ENCODE results near the gene PPM1M. TPM values are rescaled to one million over a fixed set of nuclear protein-coding genes. Genes with fewer than 3 reads are reported as not detected.

PPM1M gene
- total and polyA plus RNA-seq, 2 donors from 2014 or later: 23.2 to 32.5 TPM

- Histone ChIP-seq H3K27ac (ENCODE audit: low read depth in 2 of 2, low read length in 2 of 2) (no peak overlapping the region), H3K9ac (ENCODE audit: low read length in 3 of 3) (no peak overlapping the region), H3K9me3 (ENCODE audit: control insufficient read depth in 2 of 3, insufficient read depth in 1 of 3, low read length in 3 of 3) (no peaks in the 10 kb centered on the region), H3K27me3 (ENCODE audit: control insufficient read depth, insufficient read depth, low read length) (no peaks in the 10 kb centered on the region), H3K36me3 (ENCODE audit: control insufficient read depth in 2 of 3, insufficient read depth in 3 of 3, low read length in 3 of 3) (peaks cover 0 to 7% (median 4%) of the 10 kb centered on the region in 3 donors), H3K4me3 (ENCODE audit: low read length in 3 of 3) (peak overlapping the region in 1 of 3 donors; percentile 20), H3K4me1 (ENCODE audit: control insufficient read depth in 2 of 3, insufficient read depth in 2 of 3, low read depth in 1 of 3, low read length in 3 of 3) (peaks cover 0 to 7% (median 0%) of the 10 kb centered on the region in 3 donors)
- DNase-seq (no peak), FAIRE-seq (no peak)
- no peak for TF ChIP-seq CTCF (IDR thresholded peaks at IDR 0.05; ENCODE audit: borderline replicate concordance, extremely low read depth, insufficient read depth)
- intact Hi-C loops (cut with DNase I): no loop called here
These were observed 51.9 kb downstream of the PPM1M start for GRCh38 chr3:52297242-52298148.

GRCh38 chr3:52298149-52299098 is 52.9 kb downstream of the PPM1M start:
- Histone ChIP-seq H3K9ac (ENCODE audit: low read length in 3 of 3) (no peak overlapping the region), H3K36me3 (ENCODE audit: control insufficient read depth in 2 of 3, insufficient read depth in 3 of 3, low read length in 3 of 3) (peaks cover 0 to 3% (median 0%) of the 10 kb centered on the region in 3 donors), H3K9me3 (ENCODE audit: control insufficient read depth in 2 of 3, insufficient read depth in 1 of 3, low read length in 3 of 3) (no peaks in the 10 kb centered on the region), H3K27ac (ENCODE audit: low read depth in 2 of 2, low read length in 2 of 2) (no peak overlapping the region), H3K4me1 (ENCODE audit: control insufficient read depth in 2 of 3, insufficient read depth in 2 of 3, low read depth in 1 of 3, low read length in 3 of 3) (peaks cover 0 to 7% (median 0%) of the 10 kb centered on the region in 3 donors), H3K4me3 (ENCODE audit: low read length in 3 of 3) (peak overlapping the region in 1 of 3 donors; percentile 23), H3K27me3 (ENCODE audit: control insufficient read depth, insufficient read depth, low read length) (no peaks in the 10 kb centered on the region)
- intact Hi-C loops (cut with DNase I): no loop called here
- FAIRE-seq: no peak
- no peak for TF ChIP-seq CTCF (IDR thresholded peaks at IDR 0.05; ENCODE audit: borderline replicate concordance, extremely low read depth, insufficient read depth)
- DNase-seq: peak in 4 of 5 donors; percentile 76 to 92 (median 86)

- no peak for TF ChIP-seq CTCF (IDR thresholded peaks at IDR 0.05; ENCODE audit: borderline replicate concordance, extremely low read depth, insufficient read depth)
- DNase-seq (no peak), FAIRE-seq (no peak)
- Histone ChIP-seq H3K4me1 (ENCODE audit: control insufficient read depth in 2 of 3, insufficient read depth in 2 of 3, low read depth in 1 of 3, low read length in 3 of 3) (peaks cover 0 to 7% (median 0%) of the 10 kb centered on the region in 3 donors), H3K4me3 (ENCODE audit: low read length in 3 of 3) (no peak overlapping the region), H3K27ac (ENCODE audit: low read depth in 2 of 2, low read length in 2 of 2) (no peak overlapping the region), H3K36me3 (ENCODE audit: control insufficient read depth in 2 of 3, insufficient read depth in 3 of 3, low read length in 3 of 3) (no peaks in the 10 kb centered on the region), H3K9ac (ENCODE audit: low read length in 3 of 3) (no peak overlapping the region), H3K27me3 (ENCODE audit: control insufficient read depth, insufficient read depth, low read length) (no peaks in the 10 kb centered on the region), H3K9me3 (ENCODE audit: control insufficient read depth in 2 of 3, insufficient read depth in 1 of 3, low read length in 3 of 3) (no peaks in the 10 kb centered on the region)
- intact Hi-C loops (cut with DNase I): no loop called here
These were observed 53.8 kb downstream of the PPM1M start for GRCh38 chr3:52299247-52299878.

Small RNAs within 50 kb of the gene (microRNA-seq; reads per million reads assigned to microRNA genes)
- gene MIR135A1 (not detected), gene MIRLET7G (62,188 reads per million, percentile 99 among the genes with 10 or more reads in this experiment)

Other genes with a start within 250 kb of the PPM1M start
- gene RPL29, start 249.9 kb upstream of the PPM1M start, total RNA-seq: 785 TPM
- gene RPL29, start 249.9 kb upstream of the PPM1M start, polyA plus RNA-seq (ENCODE audit: insufficient read depth, low read depth, low replicate concordance): 1,416 TPM
- gene DUSP7, start 189.2 kb upstream of the PPM1M start, total RNA-seq: 19.8 TPM
- 10.1 TPM for gene DUSP7, start 189.2 kb upstream of the PPM1M start, polyA plus RNA-seq (ENCODE audit: insufficient read depth, low read depth, low replicate concordance)
- 2.2 TPM for gene POC1A, start 91.3 kb upstream of the PPM1M start, total RNA-seq
- gene POC1A, start 91.3 kb upstream of the PPM1M start, polyA plus RNA-seq (ENCODE audit: insufficient read depth, low read depth, low replicate concordance): 2.5 TPM
- 42.8 TPM for gene ALAS1, start 47.6 kb upstream of the PPM1M start, total RNA-seq
- 77.2 TPM for gene ALAS1, start 47.6 kb upstream of the PPM1M start, polyA plus RNA-seq (ENCODE audit: insufficient read depth, low read depth, low replicate concordance)
- 0.94 TPM for gene TLR9, start 20.1 kb upstream of the PPM1M start, total RNA-seq
- not detected for gene TLR9, start 20.1 kb upstream of the PPM1M start, polyA plus RNA-seq (ENCODE audit: insufficient read depth, low read depth, low replicate concordance)
- gene TWF2, start 6.6 kb upstream of the PPM1M start, total RNA-seq: 59.9 TPM
- 44.0 TPM for gene TWF2, start 6.6 kb upstream of the PPM1M start, polyA plus RNA-seq (ENCODE audit: insufficient read depth, low read depth, low replicate concordance)
- gene WDR82, start 32.9 kb downstream of the PPM1M start, total RNA-seq: 75.8 TPM
- 20.9 TPM for gene WDR82, start 32.9 kb downstream of the PPM1M start, polyA plus RNA-seq (ENCODE audit: insufficient read depth, low read depth, low replicate concordance)
- 30.7 TPM for gene GLYCTK, start 42.1 kb downstream of the PPM1M start, total RNA-seq
- 50.2 TPM for gene GLYCTK, start 42.1 kb downstream of the PPM1M start, polyA plus RNA-seq (ENCODE audit: insufficient read depth, low read depth, low replicate concordance)
- 12.1 TPM for gene DNAH1, start 70.6 kb downstream of the PPM1M start, total RNA-seq
- 1.7 TPM for gene DNAH1, start 70.6 kb downstream of the PPM1M start, polyA plus RNA-seq (ENCODE audit: insufficient read depth, low read depth, low replicate concordance)
- gene BAP1, start 164.2 kb downstream of the PPM1M start, total RNA-seq: 72.5 TPM
- 61.6 TPM for gene BAP1, start 164.2 kb downstream of the PPM1M start, polyA plus RNA-seq (ENCODE audit: insufficient read depth, low read depth, low replicate concordance)
- 8.8 TPM for gene PHF7, start 164.9 kb downstream of the PPM1M start, total RNA-seq
- gene PHF7, start 164.9 kb downstream of the PPM1M start, polyA plus RNA-seq (ENCODE audit: insufficient read depth, low read depth, low replicate concordance): 3.9 TPM
- 25.7 TPM for gene SEMA3G, start 199.3 kb downstream of the PPM1M start, total RNA-seq
- 28.2 TPM for gene SEMA3G, start 199.3 kb downstream of the PPM1M start, polyA plus RNA-seq (ENCODE audit: insufficient read depth, low read depth, low replicate concordance)
- 2.2 TPM for gene TNNC1, start 208.3 kb downstream of the PPM1M start, total RNA-seq
- gene TNNC1, start 208.3 kb downstream of the PPM1M start, polyA plus RNA-seq (ENCODE audit: insufficient read depth, low read depth, low replicate concordance): 86.6 TPM
- gene NISCH, start 209.8 kb downstream of the PPM1M start, total RNA-seq: 98.7 TPM
- 36.1 TPM for gene NISCH, start 209.8 kb downstream of the PPM1M start, polyA plus RNA-seq (ENCODE audit: insufficient read depth, low read depth, low replicate concordance)
- gene STAB1, start 249.6 kb downstream of the PPM1M start, total RNA-seq: 379 TPM
- gene STAB1, start 249.6 kb downstream of the PPM1M start, polyA plus RNA-seq (ENCODE audit: insufficient read depth, low read depth, low replicate concordance): 98.4 TPM